HEK293 (cell line): Measurements from ENCODE around the gene NUDT8.

Experiments
- CTCF ChIA-PET: fragments of 350-600 bp; formaldehyde crosslinking; extraction: SDS; loops from one replicate; lab custom pipeline; 2021; ENCODE audit warnings: antibody characterized with exemption; lab: Yijun Ruan, JAX
- POLR2A ChIA-PET: fragments of 300-600 bp; formaldehyde crosslinking; extraction: SDS; loops from one replicate; lab custom pipeline; 2020; ENCODE audit warnings: antibody characterized with exemption, inconsistent platforms; lab: Yijun Ruan, JAX
- H3K27ac ChIP-seq: fragments of 200-500 bp; sonication (Bioruptor generic); 2 replicates; pipeline ENCODE4 v1.5.1; 2014; ENCODE audit warnings: low read depth, low read length, control low read depth, inconsistent platforms; ENCODE audit errors: extremely low read depth
- H3K36me3 ChIP-seq, 2 experiments: fragments of 200-500 bp in 1 of 2; sonication (Bioruptor generic) in 1 of 2; 1 replicate in 1 of 2; 2 replicates in 1 of 2; pipeline ENCODE4 v1.5.1; 2014 to 2017; ENCODE audit warnings: inconsistent platforms in 2 of 2, low read length in 2 of 2; ENCODE audit not compliant: control insufficient read depth in 2 of 2, insufficient read depth in 1 of 2
- H3K4me1 ChIP-seq: fragments of 200-500 bp; sonication (Bioruptor generic); 2 replicates; pipeline ENCODE4 v1.5.1; 2014; ENCODE audit warnings: mild to moderate bottlenecking, low read length, inconsistent platforms; ENCODE audit not compliant: control insufficient read depth, insufficient read depth
- H3K4me3 ChIP-seq: 2 replicates; pipeline ENCODE4 v1.5.1; 2011; ENCODE audit warnings: low read depth, mild to moderate bottlenecking, control low read depth, low read length, moderate library complexity
- H3K9me3 ChIP-seq: fragments of 200-500 bp; sonication (Bioruptor generic); 2 replicates; pipeline ENCODE4 v1.5.1; 2014; ENCODE audit warnings: low read depth, low read length, inconsistent platforms; ENCODE audit not compliant: control insufficient read depth, insufficient read depth
- REST ChIP-seq: fragments of 450-650 bp; formaldehyde crosslinking; IDR thresholded peaks from 2 replicates; pipeline ENCODE4 v1.5.1; 2016; ENCODE audit warnings: missing biosample characterization, missing genetic modification characterization
- TCF7L2 ChIP-seq: IDR thresholded peaks from 2 replicates; pipeline ENCODE4 v1.6.1; 2011; ENCODE audit warnings: low read depth, mild to moderate bottlenecking, inconsistent platforms, low read length, moderate library complexity, borderline replicate concordance
- TSHZ1 ChIP-seq: fragments of 450-650 bp; formaldehyde crosslinking; IDR thresholded peaks from 2 replicates; pipeline ENCODE4 v1.5.1; 2016; ENCODE audit warnings: missing biosample characterization, missing genetic modification characterization, borderline replicate concordance
- ZBTB21 ChIP-seq: fragments of 450-650 bp; formaldehyde crosslinking; IDR thresholded peaks from 2 replicates; pipeline ENCODE4 v1.5.1; 2017; ENCODE audit warnings: missing biosample characterization, missing genetic modification characterization
- ZNF426 ChIP-seq: fragments of 450-650 bp; formaldehyde crosslinking; IDR thresholded peaks from 2 replicates; pipeline ENCODE4 v1.5.1; 2017; ENCODE audit warnings: missing biosample characterization, missing genetic modification characterization, mild to moderate bottlenecking, inconsistent platforms, moderate library complexity
- ZNF433 ChIP-seq: fragments of 450-650 bp; formaldehyde crosslinking; IDR thresholded peaks from 2 replicates; pipeline ENCODE4 v1.5.1; 2016; ENCODE audit warnings: missing biosample characterization, missing genetic modification characterization, low read depth
- ZNF510 ChIP-seq: fragments of 450-650 bp; formaldehyde crosslinking; IDR thresholded peaks from 2 replicates; pipeline ENCODE4 v1.5.1; 2018; ENCODE audit warnings: mild to moderate bottlenecking, missing genetic modification characterization, missing biosample characterization; ENCODE audit not compliant: insufficient replicate concordance
- ZNF513 ChIP-seq: fragments of 450-650 bp; IDR thresholded peaks from 2 replicates; pipeline ENCODE4 v1.5.1; 2018; ENCODE audit warnings: missing biosample characterization, missing genetic modification characterization
- ZNF518A ChIP-seq: fragments of 450-650 bp; formaldehyde crosslinking; conservative IDR thresholded peaks from 2 replicates; pipeline ENCODE4 v1.5.1; 2016; ENCODE audit warnings: low read depth, missing biosample characterization, missing genetic modification characterization
- ZNF548 ChIP-seq: fragments of 450-650 bp; formaldehyde crosslinking; IDR thresholded peaks from 2 replicates; pipeline ENCODE4 v1.5.1; 2016; ENCODE audit warnings: missing biosample characterization, missing genetic modification characterization
- ZNF555 ChIP-seq: fragments of 450-650 bp; formaldehyde crosslinking; conservative IDR thresholded peaks from 2 replicates; pipeline ENCODE4 v1.5.1; 2017; ENCODE audit warnings: missing biosample characterization, mild to moderate bottlenecking, missing genetic modification characterization, inconsistent platforms
- ZNF560 ChIP-seq: fragments of 450-650 bp; formaldehyde crosslinking; IDR thresholded peaks from 2 replicates; pipeline ENCODE4 v1.5.1; 2017; ENCODE audit warnings: missing biosample characterization, missing genetic modification characterization, borderline replicate concordance
- ZNF561 ChIP-seq: fragments of 450-650 bp; IDR thresholded peaks from 2 replicates; pipeline ENCODE4 v1.5.1; 2018; ENCODE audit warnings: missing biosample characterization, missing genetic modification characterization, borderline replicate concordance
- ZNF623 ChIP-seq: fragments of 450-650 bp; formaldehyde crosslinking; IDR thresholded peaks from 2 replicates; pipeline ENCODE4 v1.5.1; 2016; ENCODE audit warnings: missing biosample characterization, missing genetic modification characterization
- ZNF654 ChIP-seq: fragments of 450-650 bp; formaldehyde crosslinking; IDR thresholded peaks from 2 replicates; pipeline ENCODE4 v1.5.1; 2016; ENCODE audit warnings: low read depth, missing biosample characterization, missing genetic modification characterization
- ZNF664 ChIP-seq: fragments of 450-650 bp; formaldehyde crosslinking; IDR thresholded peaks from 2 replicates; pipeline ENCODE4 v1.5.1; 2016; ENCODE audit warnings: missing biosample characterization, missing genetic modification characterization
- ZNF701 ChIP-seq: fragments of 450-650 bp; formaldehyde crosslinking; IDR thresholded peaks from 2 replicates; pipeline ENCODE4 v1.5.1; 2016; ENCODE audit warnings: missing biosample characterization, missing genetic modification characterization
- ZNF776 ChIP-seq: fragments of 450-650 bp; formaldehyde crosslinking; IDR thresholded peaks from 2 replicates; pipeline ENCODE4 v1.5.0; 2017; ENCODE audit warnings: missing biosample characterization, missing genetic modification characterization, borderline replicate concordance
- ZSCAN5A ChIP-seq: fragments of 450-650 bp; formaldehyde crosslinking; IDR thresholded peaks from 2 replicates; pipeline ENCODE4 v1.5.1; 2016; ENCODE audit warnings: missing biosample characterization, missing genetic modification characterization
- ZXDB ChIP-seq: fragments of 450-650 bp; formaldehyde crosslinking; IDR thresholded peaks from 2 replicates; pipeline ENCODE4 v1.5.1; 2016; ENCODE audit warnings: missing biosample characterization, missing genetic modification characterization

NUDT8 gene

GRCh38 chr11:67651976-67652781, 22.4 kb upstream of the NUDT8 start:
- CTCF ChIA-PET, result interaction anchor here (0.6 to 3.1 kb wide), 8 partner anchors 7 to 149 kb away, joined by 3 to 14 read pairs (median 4); partner anchors contain the start of genes NUDT8 and TBX10
- Histone ChIP-seq H3K36me3 (no peaks in the 10 kb centered on the region), H3K4me3 (no peak overlapping the region), H3K9me3 (no peaks in the 10 kb centered on the region), H3K27ac (no peak overlapping the region), H3K4me1 (no peaks in the 10 kb centered on the region)
- POLR2A ChIA-PET, result interaction anchor here (0.7 kb wide), 2 partner anchors 11 to 33 kb away, joined by 3 to 4 read pairs; no protein-coding TSS in a partner anchor
- TF ChIP-seq ZXDB (tag by site-specific recombination), result 0 out of 2 replicates have a peak, but pooled peaks have one; percentile 16
- peak; percentile 28 for TF ChIP-seq ZNF654
- TF ChIP-seq ZNF776 (tag by site-specific recombination), result no peak
- no peak for TF ChIP-seq TSHZ1 (tag by site-specific recombination)
- TF ChIP-seq ZNF664 (tag by site-specific recombination), result 0 out of 2 replicates have a peak, but pooled peaks have one; percentile 20
- TF ChIP-seq ZNF426 (tag by site-specific recombination), result peak; percentile 63
- 0 out of 2 replicates have a peak, but pooled peaks have one; percentile 17 for TF ChIP-seq REST (tag by site-specific recombination)
- TF ChIP-seq ZNF513, result no peak
- TF ChIP-seq ZNF548 (tag by site-specific recombination), result no peak
- no peak for TF ChIP-seq ZNF701
- peak; percentile 33 for TF ChIP-seq ZNF510
- 0 out of 2 replicates have a peak, but pooled peaks have one; percentile 37 for TF ChIP-seq ZNF560 (tag by site-specific recombination)
- TF ChIP-seq ZNF433, result peak; percentile 42; the same call in 1 of the 2 replicates
- no peak for TF ChIP-seq ZSCAN5A (tag by site-specific recombination)
- peak; percentile 84 for TF ChIP-seq ZNF518A
- TF ChIP-seq ZNF555 (tag by site-specific recombination), result peak; percentile 52
- TF ChIP-seq ZNF623 (tag by site-specific recombination), result peak; percentile 62
- TF ChIP-seq ZNF561 (tag by site-specific recombination), result no peak
- no peak for TF ChIP-seq TCF7L2
- TF ChIP-seq ZBTB21 (tag by site-specific recombination), result 0 out of 2 replicates have a peak, but pooled peaks have one; percentile 15
